Measurements from ENCODE around the gene ARHGEF3.
A peak's percentile ranks its signal among the peaks of the same experiment; 100 is the strongest.
"Not testable (repeated sequence)": the region's sequence is repeated elsewhere in the genome, so short reads cannot be mapped to it uniquely, and the experiment has no call there.

The ARHGEF3 gene

GRCh38 chr3:56718809-56719208, 82.9 kb downstream of the ARHGEF3 start:
- DNase-seq = not testable (repeated sequence)

- no peak for DNase-seq
These were observed 90.4 kb downstream of the ARHGEF3 start for GRCh38 chr3:56711344-56711743.

- not testable (repeated sequence) for DNase-seq
These were observed 94.3 kb downstream of the ARHGEF3 start for GRCh38 chr3:56707412-56707811.

DNA sequence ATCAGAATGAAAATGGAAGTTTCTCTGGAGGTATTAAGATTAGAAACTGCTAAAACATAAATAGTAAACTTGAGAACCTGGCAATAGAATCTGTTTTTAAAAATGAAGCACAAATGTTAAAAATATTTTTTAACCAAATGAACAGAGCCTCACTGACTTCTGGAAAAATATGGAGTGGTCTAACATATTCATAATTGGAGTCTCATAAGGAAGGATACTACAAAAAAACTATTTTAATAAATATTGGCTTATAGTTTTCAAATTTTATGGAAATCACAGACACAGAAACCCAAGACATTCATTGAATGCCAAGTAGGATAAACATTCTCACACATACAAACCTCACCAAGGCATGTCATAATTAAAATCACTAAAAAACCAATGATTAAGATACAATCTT, 95.1 kb downstream of the ARHGEF3 start:
- DNase-seq = no peak

DNA sequence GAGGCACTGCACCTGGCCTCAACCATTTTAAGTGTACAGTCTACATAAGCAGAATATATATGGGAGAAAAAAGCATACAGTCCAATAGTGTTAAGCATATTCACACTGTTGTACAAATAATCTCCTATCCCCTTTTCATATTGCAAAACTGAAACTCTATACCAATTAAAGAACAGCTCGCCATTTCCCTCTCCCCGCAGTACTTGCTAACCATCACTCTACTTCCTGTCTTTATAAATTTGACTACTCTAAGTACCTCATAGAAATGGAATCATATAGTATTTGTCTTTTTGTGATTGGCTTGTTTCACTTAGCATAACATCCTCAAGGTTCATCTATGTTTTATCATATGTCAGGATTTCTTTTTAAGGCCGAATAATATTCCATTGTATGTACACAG, 97.0 kb downstream of the ARHGEF3 start:
- DNase-seq = no peak

DNA sequence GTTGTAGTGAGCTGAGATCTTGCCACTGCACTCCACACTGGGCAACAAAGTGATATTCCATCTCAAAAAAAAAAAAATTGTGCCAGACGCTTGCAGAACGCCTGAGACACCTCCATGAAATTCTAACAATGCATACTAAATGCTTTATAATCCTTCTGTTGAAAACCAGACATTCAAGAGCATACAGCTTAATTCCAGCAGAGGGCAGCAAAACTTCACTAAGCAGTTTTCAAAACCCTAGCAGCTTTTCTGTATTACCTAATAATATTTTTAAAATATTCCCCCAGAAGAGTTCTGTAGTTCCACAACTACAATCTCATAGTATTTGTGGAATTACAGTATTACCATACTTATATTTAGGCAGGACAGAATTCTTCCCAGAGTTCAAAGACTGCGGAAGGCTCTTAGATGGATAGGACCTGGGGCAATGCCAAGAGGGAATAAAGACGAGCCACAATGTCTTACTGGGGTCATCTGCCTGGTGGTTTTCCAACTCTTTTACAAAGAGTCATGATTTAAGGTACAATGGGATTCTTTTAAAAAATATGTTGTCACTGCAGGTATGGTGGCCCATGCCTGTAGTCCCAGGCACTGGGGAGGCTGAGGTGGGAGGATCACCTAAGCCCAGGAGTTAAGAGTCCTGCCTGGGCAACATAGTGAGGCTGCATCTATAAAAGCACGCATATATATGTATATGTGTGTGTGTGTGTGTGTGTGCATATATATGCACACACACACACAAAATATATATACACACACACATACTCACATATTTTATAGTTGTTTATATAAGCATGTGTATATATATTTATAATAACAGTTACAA, 99.0 kb downstream of the ARHGEF3 start:
- DNase-seq = peak; percentile 85

GRCh38 chr3:56700151-56700550, 101.6 kb downstream of the ARHGEF3 start:
- DNase-seq = no peak

- peak; percentile 51 for DNase-seq
These were observed 106.7 kb downstream of the ARHGEF3 start for GRCh38 chr3:56694867-56695683.

DNA sequence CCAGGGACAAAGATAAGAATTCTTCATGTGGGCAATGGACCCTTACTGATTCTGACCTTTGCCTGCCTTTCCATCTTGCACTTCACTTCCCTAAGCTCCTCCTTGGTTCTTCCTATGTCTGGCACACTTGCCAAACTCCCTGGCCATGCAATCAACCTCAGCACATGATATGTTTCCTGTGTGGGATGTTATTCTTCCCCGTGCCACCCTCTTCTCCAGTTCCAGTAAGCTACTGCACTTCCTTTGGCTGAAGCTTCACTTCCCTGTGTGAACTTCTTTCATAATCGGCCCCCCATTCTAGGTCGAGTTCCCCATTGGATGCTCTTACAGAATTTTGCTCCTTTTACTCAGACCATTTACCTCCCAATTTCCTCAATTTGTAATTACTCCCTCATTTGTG, 108.0 kb downstream of the ARHGEF3 start:
- DNase-seq = peak; percentile 91

DNA sequence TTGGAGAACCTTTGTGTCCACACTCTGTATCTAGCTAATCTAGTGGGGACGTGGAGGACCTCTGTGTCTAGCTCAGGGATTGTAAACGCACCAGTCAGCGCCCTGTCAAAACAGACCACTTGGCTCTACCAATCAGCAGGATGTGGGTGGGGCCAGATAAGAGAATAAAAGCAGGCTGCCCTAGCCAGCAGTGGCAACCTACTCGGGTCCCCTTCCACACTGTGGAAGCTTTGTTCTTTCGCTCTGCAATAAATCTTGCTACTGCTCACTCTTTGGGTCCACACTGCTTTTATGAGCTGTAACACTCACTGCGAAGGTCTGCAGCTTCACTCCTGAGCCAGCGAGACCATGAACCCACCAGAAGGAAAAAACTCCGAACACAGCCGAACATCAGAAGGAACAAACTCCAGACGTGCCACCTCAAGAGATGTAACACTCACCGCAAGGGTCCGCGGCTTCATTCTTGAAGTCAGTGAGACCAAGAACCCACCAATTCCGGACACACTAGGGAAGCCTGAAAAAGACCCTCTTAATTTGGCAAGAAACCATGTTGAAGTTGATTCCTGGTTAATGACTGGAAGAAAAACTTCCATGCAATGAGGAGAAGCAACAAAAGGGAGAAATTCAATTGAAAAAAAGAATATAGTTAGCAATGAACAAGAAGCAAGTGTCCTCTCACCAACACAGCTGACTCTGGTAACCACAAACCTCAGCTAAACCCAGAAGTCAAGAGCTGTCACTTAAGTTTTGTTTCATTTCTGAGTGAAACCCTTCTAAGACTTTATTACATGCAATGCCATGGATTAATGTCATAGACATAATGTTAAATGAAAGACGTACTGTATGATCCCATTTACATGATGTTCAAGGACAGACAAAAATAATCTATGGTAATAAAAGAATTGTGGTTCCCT, 109.0 kb downstream of the ARHGEF3 start:
- DNase-seq = not testable (repeated sequence)

DNA sequence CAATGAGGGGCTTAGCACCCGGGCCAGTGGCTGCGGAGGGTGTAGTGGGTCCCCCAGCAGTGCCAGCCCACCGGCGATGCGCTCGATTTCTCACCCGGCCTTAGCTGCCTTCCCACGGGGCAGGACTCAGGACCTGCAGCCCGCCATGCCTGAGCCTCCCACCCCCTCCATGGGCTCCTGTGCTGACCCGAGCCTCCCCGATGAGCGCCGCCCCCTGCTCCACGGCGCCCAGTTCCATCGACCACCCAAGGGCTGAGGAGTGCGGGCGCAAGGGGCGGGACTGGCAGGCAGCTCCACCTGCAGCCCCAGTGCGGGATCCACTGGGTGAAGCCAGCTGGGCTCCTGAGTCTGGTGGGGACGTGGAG, 109.8 kb downstream of the ARHGEF3 start:
- not testable (repeated sequence) for DNase-seq

DNA sequence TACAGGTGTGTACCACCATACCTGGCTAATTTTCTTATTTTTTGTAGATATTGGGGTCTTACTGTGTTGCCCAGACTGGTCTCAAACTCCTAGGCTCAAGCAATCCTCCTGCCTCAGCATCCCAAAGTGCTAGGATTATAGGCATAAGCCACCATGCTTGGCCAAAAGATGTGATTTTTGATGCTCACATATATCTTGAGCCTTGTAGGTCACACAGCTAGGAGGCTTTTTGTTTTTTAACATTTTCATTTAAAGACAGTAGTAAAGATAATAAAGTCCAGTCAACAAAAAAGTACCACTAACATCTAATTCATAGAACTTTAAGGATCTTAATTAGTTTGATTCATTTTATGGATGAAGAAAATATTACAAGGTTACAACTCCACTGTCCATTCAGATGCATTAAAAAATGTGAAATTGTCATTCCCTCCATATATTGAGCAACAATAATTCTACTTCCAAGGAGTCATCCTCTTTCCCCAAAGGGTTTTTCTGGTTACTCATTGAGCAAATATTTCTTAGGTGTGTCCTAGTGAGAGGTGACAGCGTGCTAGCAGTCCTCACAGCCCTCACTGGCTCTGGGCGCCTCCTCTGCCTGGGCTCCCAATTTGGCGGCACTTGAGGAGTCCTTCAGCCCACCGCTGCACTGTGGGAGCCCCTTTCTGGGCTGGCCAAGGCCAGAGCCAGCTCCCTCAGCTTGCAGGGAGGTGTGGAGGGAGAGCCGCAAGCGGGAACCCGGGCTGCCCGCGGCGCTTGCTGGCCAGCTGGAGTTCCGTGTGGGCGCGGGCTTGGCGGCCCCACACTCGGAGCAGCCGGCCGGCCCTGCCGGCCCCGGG, 110.4 kb downstream of the ARHGEF3 start:
- DNase-seq = no peak

DNA sequence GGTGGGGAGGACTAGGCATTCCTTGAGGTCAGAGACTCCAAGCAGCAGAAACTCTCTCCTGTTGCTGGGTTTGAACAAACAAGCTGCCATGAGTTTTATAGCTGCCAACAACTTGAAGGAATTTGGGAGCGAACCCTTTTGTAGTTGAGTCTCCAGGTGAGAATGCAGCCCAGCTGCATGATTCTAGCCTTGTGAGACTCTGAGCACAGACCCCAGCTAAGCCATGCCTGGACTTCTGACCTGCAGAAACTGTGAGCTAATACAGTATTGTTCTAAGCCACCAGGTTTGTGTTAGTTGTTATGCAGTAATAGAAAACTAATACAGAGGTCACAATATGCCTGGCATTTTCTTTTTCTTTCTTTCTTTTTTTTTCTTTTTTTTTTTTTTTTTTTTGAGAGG, 112.4 kb downstream of the ARHGEF3 start:
- DNase-seq = no peak

GRCh38 chr3:56688191-56688590, 113.6 kb downstream of the ARHGEF3 start:
- DNase-seq = no peak

DNA sequence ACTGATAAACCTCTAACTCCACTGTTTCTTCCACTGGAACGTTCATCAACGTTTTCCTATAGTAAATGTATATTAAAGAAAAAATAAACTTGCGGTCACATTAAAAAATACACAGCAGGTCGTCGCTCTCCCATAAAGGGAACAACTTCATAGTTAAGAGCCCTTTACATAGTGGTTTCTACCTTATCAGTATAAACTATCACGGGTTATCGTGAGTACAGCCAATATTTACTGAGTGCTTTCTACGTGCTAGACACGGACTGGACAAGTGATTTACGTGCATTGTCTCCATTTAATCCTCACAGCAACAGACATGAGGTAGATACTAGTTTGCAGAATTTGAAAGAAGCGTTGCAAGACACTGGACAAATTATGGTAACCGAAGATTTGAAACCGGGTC, 117.7 kb downstream of the ARHGEF3 start:
- DNase-seq = no peak

GRCh38 chr3:56683122-56683817, 118.5 kb downstream of the ARHGEF3 start, which contains the start of gene TASOR:
Gene TASOR, minus strand, starts transcription at chr3:56683265. Its CDS starts 259 bp downstream, at chr3:56683006.
- DNase-seq = peak; percentile 92

- peak; percentile 80 for DNase-seq
These were observed 119.2 kb downstream of the ARHGEF3 start for GRCh38 chr3:56682462-56683121.

DNA sequence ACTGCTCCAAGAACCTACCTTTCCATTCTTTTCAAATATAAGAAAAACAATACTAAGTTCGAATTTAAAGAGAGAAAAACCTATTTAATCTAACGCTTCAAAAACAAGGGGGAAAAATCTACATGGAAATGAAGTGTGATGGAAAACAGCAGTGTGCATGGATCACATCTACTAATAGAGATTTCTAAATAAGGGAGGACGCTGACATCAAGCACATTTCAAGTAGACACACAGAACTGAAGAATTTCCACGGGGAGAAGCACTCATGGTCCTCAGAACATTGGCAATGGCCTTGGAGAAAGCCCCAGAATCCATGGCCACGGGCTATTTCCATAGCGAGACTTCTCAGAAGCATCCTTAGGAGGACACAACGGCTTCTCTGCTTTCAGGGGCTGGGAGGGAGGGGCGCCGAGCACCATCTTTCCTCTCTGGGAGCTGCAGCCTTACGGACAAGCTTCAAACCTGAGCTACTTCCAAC, 119.7 kb downstream of the ARHGEF3 start:
- no peak for DNase-seq

DNA sequence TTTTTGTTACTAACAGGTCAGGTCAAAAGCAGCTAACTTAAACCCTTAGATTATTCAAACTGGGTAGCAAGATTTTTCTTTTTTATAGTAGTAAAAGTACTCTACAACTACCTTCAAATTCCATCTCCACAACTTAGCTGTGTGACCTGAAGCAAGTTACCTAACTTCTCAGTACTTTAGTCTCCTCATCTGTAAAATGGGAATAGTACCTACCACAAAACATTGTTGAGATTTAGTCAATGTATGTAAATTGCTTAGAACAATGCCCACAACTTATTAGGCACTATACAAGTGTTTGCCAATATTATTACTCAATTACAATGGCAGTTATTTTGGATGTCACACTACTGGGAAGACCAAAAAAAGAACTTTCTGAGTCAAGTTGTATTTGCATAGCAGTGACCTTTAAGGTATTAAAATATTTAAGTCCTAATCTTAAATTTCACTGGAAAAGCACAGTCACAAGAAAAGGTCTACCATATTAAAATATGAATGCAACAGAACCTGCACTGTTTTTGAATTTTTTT, 121.6 kb downstream of the ARHGEF3 start:
- peak; percentile 44 for DNase-seq
